ENCODE measurements around the gene ZNF839.

ZNF839 gene

GRCh38 chr14:102278631-102278935 is 41.0 kb upstream of the ZNF839 start:
- Histone ChIP-seq H3K79me2 (ENCODE audit: insufficient read depth, low read depth) (no peaks in the 10 kb centered on the region), H3K36me3 (ENCODE audit: insufficient read depth) (no peaks in the 10 kb centered on the region), H3K4me3 (IDR thresholded peaks at IDR 0.05; ENCODE audit: insufficient read depth, low read depth, low read length) (no peak overlapping the region), H3K9ac (no peak overlapping the region), H3K27ac (no peak overlapping the region), H2AFZ (ENCODE audit: low read depth) (no peak overlapping the region), H3K4me1 (ENCODE audit: low read depth, poor library complexity, severe bottlenecking) (no peaks in the 10 kb centered on the region), H3K4me2 (no peak overlapping the region), H3K27me3 (ENCODE audit: insufficient read depth, low read depth) (no peaks in the 10 kb centered on the region), H4K20me1 (ENCODE audit: insufficient read depth) (no peaks in the 10 kb centered on the region)
- TF ChIP-seq CTCF (conservative IDR thresholded peaks at IDR 0.05; ENCODE audit: low read depth, low read length): no peak

GRCh38 chr14:102279282-102279681 is 40.3 kb upstream of the ZNF839 start:
- Histone ChIP-seq H3K9ac (no peak overlapping the region), H3K4me2 (no peak overlapping the region)

GRCh38 chr14:102279688-102280348 is 39.7 kb upstream of the ZNF839 start:
- H3K27ac ChIP-seq: no peak overlapping the region
- no peak overlapping the region for H3K4me3 ChIP-seq (IDR thresholded peaks at IDR 0.05; ENCODE audit: insufficient read depth, low read depth, low read length)
- no peak overlapping the region for H3K4me2 ChIP-seq
- no peak for TF ChIP-seq CTCF (conservative IDR thresholded peaks at IDR 0.05; ENCODE audit: low read depth, low read length)
- H3K4me1 ChIP-seq (ENCODE audit: low read depth, poor library complexity, severe bottlenecking): no peaks in the 10 kb centered on the region
- no peaks in the 10 kb centered on the region for H3K79me2 ChIP-seq (ENCODE audit: insufficient read depth, low read depth)
- no peaks in the 10 kb centered on the region for H3K36me3 ChIP-seq (ENCODE audit: insufficient read depth)
- H3K9ac ChIP-seq: no peak overlapping the region
- no peaks in the 10 kb centered on the region for H3K27me3 ChIP-seq (ENCODE audit: insufficient read depth, low read depth)
- H4K20me1 ChIP-seq (ENCODE audit: insufficient read depth): no peaks in the 10 kb centered on the region
- H2AFZ ChIP-seq (ENCODE audit: low read depth): no peak overlapping the region

More at GRCh38 chr14:102279282-102279681, 40.3 kb upstream of the ZNF839 start:
- Histone ChIP-seq H2AFZ (ENCODE audit: low read depth) (no peak overlapping the region), H3K27ac (no peak overlapping the region), H3K4me1 (ENCODE audit: low read depth, poor library complexity, severe bottlenecking) (no peaks in the 10 kb centered on the region), H3K27me3 (ENCODE audit: insufficient read depth, low read depth) (no peaks in the 10 kb centered on the region), H4K20me1 (ENCODE audit: insufficient read depth) (no peaks in the 10 kb centered on the region), H3K4me3 (IDR thresholded peaks at IDR 0.05; ENCODE audit: insufficient read depth, low read depth, low read length) (no peak overlapping the region), H3K79me2 (ENCODE audit: insufficient read depth, low read depth) (no peaks in the 10 kb centered on the region), H3K36me3 (ENCODE audit: insufficient read depth) (no peaks in the 10 kb centered on the region)
- TF ChIP-seq CTCF (conservative IDR thresholded peaks at IDR 0.05; ENCODE audit: low read depth, low read length): no peak

GRCh38 chr14:102280376-102280962 is 39.1 kb upstream of the ZNF839 start:
- Histone ChIP-seq H3K4me2 (no peak overlapping the region), H3K36me3 (ENCODE audit: insufficient read depth) (no peaks in the 10 kb centered on the region), H3K4me3 (IDR thresholded peaks at IDR 0.05; ENCODE audit: insufficient read depth, low read depth, low read length) (no peak overlapping the region), H3K4me1 (ENCODE audit: low read depth, poor library complexity, severe bottlenecking) (no peaks in the 10 kb centered on the region), H4K20me1 (ENCODE audit: insufficient read depth) (no peaks in the 10 kb centered on the region), H3K27me3 (ENCODE audit: insufficient read depth, low read depth) (no peaks in the 10 kb centered on the region), H2AFZ (ENCODE audit: low read depth) (no peak overlapping the region), H3K79me2 (ENCODE audit: insufficient read depth, low read depth) (no peaks in the 10 kb centered on the region), H3K27ac (no peak overlapping the region), H3K9ac (no peak overlapping the region)
- no peak for TF ChIP-seq CTCF (conservative IDR thresholded peaks at IDR 0.05; ENCODE audit: low read depth, low read length)
